ENCODE measurements around the gene CAND1. TPM values are rescaled to one million over a fixed set of nuclear protein-coding genes. Genes with fewer than 3 reads are reported as not detected.
"Not testable (repeated sequence)": the region's sequence is repeated elsewhere in the genome, so short reads cannot be mapped to it uniquely, and the experiment has no call there.

The CAND1 gene
- total RNA-seq, 2 experiments from 2014 or later = 143 to 159 TPM

- H3K9me3 Mint-ChIP-seq = peaks cover 3% of the 10 kb centered on the region
- ChIA-PET POLR2A (no interaction called here), CTCF (no interaction called here)
- no peak for DNase-seq
- no peaks in the 10 kb centered on the region for H3K4me1 Mint-ChIP-seq
- no peak overlapping the region for H3K4me3 Mint-ChIP-seq
- H3K36me3 Mint-ChIP-seq (ENCODE audit: low read depth) = peaks cover 35% of the 10 kb centered on the region
- H3K27ac Mint-ChIP-seq = no peak overlapping the region
- H3K27me3 Mint-ChIP-seq = no peaks in the 10 kb centered on the region
These were observed 53.8 kb downstream of the CAND1 start for GRCh38 chr12:67323007-67323406.

DNA sequence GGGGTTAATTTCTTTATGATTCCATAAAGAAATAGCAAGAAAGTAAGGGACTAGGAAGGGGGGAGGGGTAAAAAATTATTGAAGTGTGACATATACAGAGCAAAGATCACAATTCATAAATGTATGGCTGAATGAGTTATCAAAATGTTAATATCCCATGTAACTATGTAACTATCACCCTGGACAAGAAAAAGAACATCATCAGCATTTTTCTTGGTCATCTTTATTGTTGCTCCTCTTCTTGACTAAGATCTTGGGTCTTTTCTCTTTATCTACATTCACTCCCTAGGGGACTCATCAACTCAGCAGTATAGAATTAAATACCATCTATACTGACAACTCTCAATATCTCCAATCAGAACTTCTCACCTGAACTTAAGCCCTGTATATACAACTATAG, 57.5 kb downstream of the CAND1 start:
- H3K36me3 Mint-ChIP-seq (ENCODE audit: low read depth) = peaks cover 12% of the 10 kb centered on the region
- H3K27me3 Mint-ChIP-seq = no peaks in the 10 kb centered on the region
- POLR2A ChIA-PET = no interaction called here
- H3K4me1 Mint-ChIP-seq = peaks cover 6% of the 10 kb centered on the region
- DNase-seq = no peak
- H3K27ac Mint-ChIP-seq = no peak overlapping the region
- peaks cover 2% of the 10 kb centered on the region for H3K9me3 Mint-ChIP-seq
- CTCF ChIA-PET = no interaction called here
- no peak overlapping the region for H3K4me3 Mint-ChIP-seq

- CTCF ChIA-PET = no interaction called here
- Mint-ChIP-seq H3K36me3 (ENCODE audit: low read depth) (peaks cover 4% of the 10 kb centered on the region), H3K4me1 (peaks cover 6% of the 10 kb centered on the region), H3K9me3 (peaks cover 2% of the 10 kb centered on the region), H3K27me3 (no peaks in the 10 kb centered on the region), H3K27ac (no peak overlapping the region), H3K4me3 (no peak overlapping the region)
- DNase-seq = no peak
- POLR2A ChIA-PET = no interaction called here
These were observed 58.3 kb downstream of the CAND1 start for GRCh38 chr12:67327466-67327865.

GRCh38 chr12:67331123-67331522, 62.0 kb downstream of the CAND1 start:
- CTCF ChIA-PET = interaction anchor here (0.7 kb wide), 1 partner anchor 703 kb away, joined by 3 read pairs; no protein-coding TSS in a partner anchor
- Mint-ChIP-seq H3K4me3 (no peak overlapping the region), H3K36me3 (ENCODE audit: low read depth) (peaks cover 3% of the 10 kb centered on the region), H3K4me1 (peaks cover 6% of the 10 kb centered on the region), H3K9me3 (peaks cover 2% of the 10 kb centered on the region), H3K27ac (no peak overlapping the region), H3K27me3 (no peaks in the 10 kb centered on the region)
- POLR2A ChIA-PET = interaction anchor here (0.6 kb wide), 1 partner anchor 24 kb away, joined by 3 read pairs; no protein-coding TSS in a partner anchor
- DNase-seq = peak; percentile 17

DNA sequence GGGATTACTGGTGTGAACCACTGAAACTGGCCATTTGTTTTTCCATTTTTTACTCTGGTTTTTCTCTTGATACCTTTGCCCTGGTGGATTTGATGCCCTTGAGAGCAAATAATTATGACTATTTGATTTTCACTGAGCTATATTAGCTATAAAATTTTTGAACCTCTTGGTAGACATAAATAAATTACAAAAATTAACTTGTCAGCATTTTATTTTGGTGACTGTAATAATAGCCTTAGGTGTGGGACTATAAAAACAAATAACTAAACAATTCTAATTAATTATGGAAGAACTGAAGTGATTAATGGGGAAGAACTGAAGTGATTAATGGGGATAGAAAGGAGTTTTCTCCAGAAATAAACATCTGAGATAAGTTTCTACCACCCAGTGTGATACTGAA, 62.7 kb downstream of the CAND1 start:
- ChIA-PET POLR2A (no interaction called here), CTCF (interaction anchor here (0.7 kb wide), 1 partner anchor 702 kb away, joined by 3 read pairs; no protein-coding TSS in a partner anchor)
- no peaks in the 10 kb centered on the region for H3K27me3 Mint-ChIP-seq
- H3K27ac Mint-ChIP-seq = no peak overlapping the region
- H3K4me3 Mint-ChIP-seq = no peak overlapping the region
- H3K9me3 Mint-ChIP-seq = peaks cover 4% of the 10 kb centered on the region
- peaks cover 3% of the 10 kb centered on the region for H3K36me3 Mint-ChIP-seq (ENCODE audit: low read depth)
- H3K4me1 Mint-ChIP-seq = peaks cover 6% of the 10 kb centered on the region
- DNase-seq = no peak

GRCh38 chr12:67333649-67334048, 64.5 kb downstream of the CAND1 start:
- H3K4me1 Mint-ChIP-seq = peaks cover 6% of the 10 kb centered on the region
- H3K4me3 Mint-ChIP-seq = no peak overlapping the region
- no peak overlapping the region for H3K27ac Mint-ChIP-seq
- no peaks in the 10 kb centered on the region for H3K27me3 Mint-ChIP-seq
- DNase-seq = no peak
- peaks cover 11% of the 10 kb centered on the region for H3K36me3 Mint-ChIP-seq (ENCODE audit: low read depth)
- peaks cover 12% of the 10 kb centered on the region for H3K9me3 Mint-ChIP-seq
- POLR2A ChIA-PET = no interaction called here
- CTCF ChIA-PET = no interaction called here

DNA sequence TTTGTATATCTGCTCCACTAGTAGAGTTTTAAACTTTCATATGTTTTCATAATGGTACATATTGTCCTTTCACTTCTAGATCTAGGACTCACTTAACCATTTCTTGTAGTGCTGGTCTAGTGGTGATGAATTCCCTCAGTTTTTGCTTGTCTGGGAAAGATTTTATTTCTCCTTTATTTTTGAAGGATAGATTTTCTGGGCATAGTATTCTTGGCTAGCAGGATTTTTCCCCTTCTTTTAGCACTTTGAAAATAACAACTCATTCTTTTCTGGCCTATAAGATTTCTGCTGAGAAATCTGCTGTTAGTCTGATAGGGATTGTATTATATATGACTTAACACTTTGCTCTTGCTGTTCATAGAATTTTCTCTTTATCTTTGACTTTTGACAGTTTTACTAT, 69.3 kb downstream of the CAND1 start:
- H3K27me3 Mint-ChIP-seq = no peaks in the 10 kb centered on the region
- H3K4me3 Mint-ChIP-seq = no peak overlapping the region
- no peak overlapping the region for H3K27ac Mint-ChIP-seq
- no peak for DNase-seq
- CTCF ChIA-PET = no interaction called here
- peaks cover 9% of the 10 kb centered on the region for H3K36me3 Mint-ChIP-seq (ENCODE audit: low read depth)
- POLR2A ChIA-PET = no interaction called here
- no peaks in the 10 kb centered on the region for H3K4me1 Mint-ChIP-seq
- H3K9me3 Mint-ChIP-seq = peaks cover 18% of the 10 kb centered on the region

DNA sequence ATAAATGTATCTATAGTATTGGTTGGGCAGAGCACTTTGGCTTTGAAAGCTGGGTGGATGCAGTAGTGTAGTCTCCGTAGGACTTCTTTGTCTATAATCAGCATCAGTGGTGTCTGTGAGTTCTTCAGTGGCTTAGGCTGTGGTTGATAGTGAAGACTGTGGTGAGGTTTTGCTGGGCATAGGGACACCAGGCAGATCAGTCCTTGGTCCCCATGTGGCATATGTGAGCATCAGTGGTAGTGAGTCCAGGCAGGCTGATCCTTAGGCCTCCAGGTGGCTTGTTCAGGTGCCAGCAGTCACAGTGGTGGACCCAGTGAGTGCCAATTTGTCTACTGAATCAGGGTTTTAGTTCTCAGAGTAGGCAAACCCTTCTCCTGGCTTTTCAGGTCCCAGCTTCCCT, 70.4 kb downstream of the CAND1 start:
- H3K9me3 Mint-ChIP-seq = peaks cover 20% of the 10 kb centered on the region
- no peaks in the 10 kb centered on the region for H3K27me3 Mint-ChIP-seq
- H3K36me3 Mint-ChIP-seq (ENCODE audit: low read depth) = peaks cover 9% of the 10 kb centered on the region
- DNase-seq = no peak
- no peaks in the 10 kb centered on the region for H3K4me1 Mint-ChIP-seq
- CTCF ChIA-PET = no interaction called here
- POLR2A ChIA-PET = no interaction called here
- no peak overlapping the region for H3K27ac Mint-ChIP-seq
- no peak overlapping the region for H3K4me3 Mint-ChIP-seq

GRCh38 chr12:67341086-67341485, 71.9 kb downstream of the CAND1 start:
- H3K36me3 Mint-ChIP-seq (ENCODE audit: low read depth); CTCF ChIA-PET; H3K27me3 Mint-ChIP-seq; H3K27ac Mint-ChIP-seq; H3K4me3 Mint-ChIP-seq; POLR2A ChIA-PET; DNase-seq; H3K4me1 Mint-ChIP-seq: not testable (repeated sequence)
- H3K9me3 Mint-ChIP-seq = peaks cover 26% of the 10 kb centered on the region

DNA sequence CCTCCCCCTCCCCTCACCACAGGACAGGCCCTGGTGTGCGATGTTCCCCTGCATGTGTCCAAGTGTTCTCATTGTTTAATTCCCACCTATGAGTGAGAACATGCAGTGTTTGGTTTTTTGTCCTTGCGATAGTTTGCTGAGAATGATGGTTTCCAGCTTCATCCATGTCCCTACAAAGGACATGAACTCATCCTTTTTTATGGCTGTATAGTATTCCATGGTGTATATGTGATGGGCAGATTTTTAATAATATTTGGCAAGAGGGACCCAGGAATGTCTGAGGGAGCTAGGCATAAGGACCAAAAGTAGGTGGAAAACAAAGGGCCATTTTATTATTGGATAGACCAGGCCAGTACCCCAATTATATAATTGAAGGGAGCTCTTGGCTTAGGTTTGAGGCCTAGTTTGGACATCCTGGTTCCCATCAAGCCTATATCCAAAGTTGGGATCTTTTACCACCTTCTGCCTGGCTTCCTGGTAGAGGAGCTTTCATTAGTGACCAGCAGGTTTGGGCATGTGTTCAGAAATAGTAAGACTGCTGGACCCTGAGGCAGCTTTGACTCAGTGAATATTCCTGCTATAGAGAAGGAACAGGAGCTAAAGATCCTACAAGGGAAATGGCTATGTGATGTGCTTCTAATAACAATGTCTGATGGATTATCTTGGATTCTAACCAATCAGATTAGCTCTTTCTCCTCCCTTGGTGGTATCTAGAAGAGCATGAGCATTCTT, 76.0 kb downstream of the CAND1 start:
- Mint-ChIP-seq H3K27ac (no peak overlapping the region), H3K9me3 (peaks cover 20% of the 10 kb centered on the region), H3K36me3 (ENCODE audit: low read depth) (no peaks in the 10 kb centered on the region), H3K4me3 (no peak overlapping the region), H3K27me3 (no peaks in the 10 kb centered on the region), H3K4me1 (no peaks in the 10 kb centered on the region)
- ChIA-PET POLR2A (no interaction called here), CTCF (interaction anchor here (1.0 kb wide), 1 partner anchor 19 kb away, joined by 3 read pairs; no protein-coding TSS in a partner anchor)
- no peak for DNase-seq

DNA sequence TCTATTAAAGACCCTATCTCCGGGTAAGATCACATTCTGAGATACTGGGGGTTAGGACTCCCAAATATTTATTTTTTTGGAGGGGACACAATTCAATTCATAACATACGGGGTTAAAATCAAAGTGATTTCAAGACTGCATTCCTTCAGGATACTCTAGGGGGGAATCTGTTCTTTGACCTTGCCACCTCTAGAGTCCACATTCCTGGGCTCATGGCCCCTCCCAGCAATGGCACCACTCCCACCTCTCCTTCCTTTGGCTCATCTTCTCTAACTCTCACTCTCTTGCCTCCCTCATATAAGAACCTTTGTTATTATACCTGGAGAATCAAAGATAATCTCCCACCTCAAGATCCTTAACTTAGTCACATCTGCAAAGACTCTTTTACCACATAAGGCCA, 79.5 kb downstream of the CAND1 start:
- no peak overlapping the region for H3K27ac Mint-ChIP-seq
- ChIA-PET CTCF (no interaction called here), POLR2A (no interaction called here)
- no peak overlapping the region for H3K4me3 Mint-ChIP-seq
- no peaks in the 10 kb centered on the region for H3K27me3 Mint-ChIP-seq
- H3K36me3 Mint-ChIP-seq (ENCODE audit: low read depth) = no peaks in the 10 kb centered on the region
- DNase-seq = no peak
- H3K9me3 Mint-ChIP-seq = peaks cover 20% of the 10 kb centered on the region
- H3K4me1 Mint-ChIP-seq = no peaks in the 10 kb centered on the region

DNA sequence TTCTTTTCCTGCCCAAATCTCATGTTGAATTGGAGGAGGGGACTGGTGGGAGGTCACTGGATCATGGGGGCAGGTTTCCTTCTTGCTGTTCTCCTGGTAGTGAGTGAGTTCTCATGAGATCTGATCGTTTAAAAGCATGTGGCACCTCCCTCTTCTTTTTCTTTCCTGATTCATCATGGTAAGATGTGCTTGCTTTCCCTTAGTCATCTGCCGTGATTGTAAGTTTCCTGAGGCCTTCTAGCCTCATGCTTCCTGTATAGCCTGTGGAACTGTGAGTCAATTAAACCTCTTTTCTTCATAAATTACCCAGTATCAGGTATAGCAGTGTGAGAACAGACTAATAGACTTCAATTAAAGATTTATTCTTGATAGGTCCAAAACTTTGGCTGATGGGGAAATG, 83.5 kb downstream of the CAND1 start:
- DNase-seq = no peak
- ChIA-PET POLR2A (interaction anchor here (1.0 kb wide), 1 partner anchor 20 kb away, joined by 5 read pairs; no protein-coding TSS in a partner anchor), CTCF (no interaction called here)
- H3K4me3 Mint-ChIP-seq = no peak overlapping the region
- H3K27me3 Mint-ChIP-seq = no peaks in the 10 kb centered on the region
- peaks cover 5% of the 10 kb centered on the region for H3K9me3 Mint-ChIP-seq
- no peaks in the 10 kb centered on the region for H3K36me3 Mint-ChIP-seq (ENCODE audit: low read depth)
- no peak overlapping the region for H3K27ac Mint-ChIP-seq
- H3K4me1 Mint-ChIP-seq = peaks cover 14% of the 10 kb centered on the region

DNA sequence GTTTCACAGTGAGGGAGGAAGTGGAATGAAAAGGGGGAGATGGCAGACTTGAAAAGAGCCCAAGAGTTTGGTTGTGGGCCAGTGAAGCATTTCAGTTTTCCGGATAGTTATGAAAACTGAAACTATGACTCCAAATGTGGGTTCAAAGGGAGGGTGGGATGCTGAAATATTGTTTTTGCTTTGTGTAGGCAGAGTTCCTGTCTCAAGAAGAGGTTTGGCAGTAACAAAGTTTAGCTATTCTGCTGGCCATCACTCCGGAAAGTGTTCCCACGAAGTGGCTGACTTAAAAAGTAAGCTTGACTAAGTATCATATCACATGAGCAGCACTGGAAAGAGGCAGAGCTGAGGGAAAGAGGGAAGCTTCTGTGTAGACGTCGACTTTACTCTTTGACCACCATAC, 85.2 kb downstream of the CAND1 start:
- H3K4me3 Mint-ChIP-seq = no peak overlapping the region
- no peaks in the 10 kb centered on the region for H3K36me3 Mint-ChIP-seq (ENCODE audit: low read depth)
- POLR2A ChIA-PET = interaction anchor here (0.6 kb wide), 1 partner anchor 85 kb away, joined by 3 read pairs; the partner anchor contains the start of gene CAND1
- H3K4me1 Mint-ChIP-seq = peaks cover 14% of the 10 kb centered on the region
- H3K9me3 Mint-ChIP-seq = no peaks in the 10 kb centered on the region
- CTCF ChIA-PET = interaction anchor here (0.7 to 1.2 kb wide), 3 partner anchors 29 to 592 kb away, joined by 3 read pairs; no protein-coding TSS in a partner anchor
- H3K27ac Mint-ChIP-seq = peak overlapping the region; percentile 21
- DNase-seq = no peak
- no peaks in the 10 kb centered on the region for H3K27me3 Mint-ChIP-seq

DNA sequence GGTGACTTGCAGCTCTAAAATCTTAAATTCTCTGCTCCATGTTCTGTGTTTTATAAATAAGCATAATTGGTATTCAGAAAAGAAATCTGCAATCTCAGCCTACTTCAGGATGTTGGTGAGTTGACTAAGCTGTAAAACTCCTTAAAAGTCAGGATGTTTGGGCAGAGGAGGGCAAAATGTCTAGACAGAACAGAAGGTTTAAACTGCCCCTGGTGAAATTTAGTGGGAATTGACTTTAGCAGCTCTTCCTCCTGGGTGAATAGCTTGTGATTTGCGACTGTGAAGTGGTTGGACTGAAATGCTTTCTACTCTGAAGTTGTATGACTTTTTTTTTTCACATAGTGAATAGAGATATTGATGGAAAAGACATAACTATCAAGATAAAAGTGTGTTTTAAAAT, 85.8 kb downstream of the CAND1 start:
- Mint-ChIP-seq H3K9me3 (no peaks in the 10 kb centered on the region), H3K27me3 (no peaks in the 10 kb centered on the region), H3K4me3 (no peak overlapping the region), H3K27ac (no peak overlapping the region), H3K36me3 (ENCODE audit: low read depth) (no peaks in the 10 kb centered on the region), H3K4me1 (peaks cover 14% of the 10 kb centered on the region)
- CTCF ChIA-PET = interaction anchor here (0.7 to 1.2 kb wide), 3 partner anchors 28 to 591 kb away, joined by 3 read pairs; no protein-coding TSS in a partner anchor
- POLR2A ChIA-PET = no interaction called here
- DNase-seq = no peak

Data from activated CD4-positive, alpha-beta T cell treated with anti-CD3 and anti-CD28 coated beads, Interleukin-2, amount 10 ng/mL, durations not matched to agents 7 days and 5 days (primary cell).